Measurements from ENCODE around the gene YY2.

YY2 gene

DNA sequence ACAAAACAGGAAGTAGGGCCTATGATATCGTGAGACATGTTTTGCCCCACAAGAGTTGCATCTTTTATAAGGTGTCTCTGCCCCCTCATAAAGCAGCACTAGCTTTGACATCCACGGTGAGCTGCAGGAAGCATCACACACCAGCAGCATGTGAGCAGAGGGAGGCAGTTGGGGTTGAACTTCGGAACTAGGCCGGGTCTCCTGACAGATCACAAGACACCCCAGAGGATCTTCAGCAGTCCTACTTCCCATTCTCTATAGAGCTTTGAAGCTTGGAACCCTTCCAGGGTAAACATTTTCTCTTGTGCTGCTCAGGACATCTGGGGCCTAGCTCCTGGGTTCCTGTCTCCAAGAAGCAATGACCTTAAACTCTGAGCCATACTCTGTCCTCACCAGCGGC is 27.5 kb downstream of the YY2 start:
- Histone ChIP-seq H3K27me3 (ENCODE audit: insufficient read depth, poor library complexity, severe bottlenecking) (no peaks in the 10 kb centered on the region), H3K36me3 (ENCODE audit: low read depth) (no peaks in the 10 kb centered on the region), H3K4me1 (ENCODE audit: insufficient read depth, poor library complexity, severe bottlenecking) (no peaks in the 10 kb centered on the region), H3K27ac (ENCODE audit: poor library complexity, severe bottlenecking) (no peak overlapping the region), H3K4me3 (ENCODE audit: severe bottlenecking) (no peak overlapping the region), H3K9me3 (ENCODE audit: severe bottlenecking) (no peaks in the 10 kb centered on the region)
- ATAC-seq (ENCODE audit: low read depth) (no peak), DNase-seq (ENCODE audit: low spot score) (no peak)
- TF ChIP-seq, protein P1, sequence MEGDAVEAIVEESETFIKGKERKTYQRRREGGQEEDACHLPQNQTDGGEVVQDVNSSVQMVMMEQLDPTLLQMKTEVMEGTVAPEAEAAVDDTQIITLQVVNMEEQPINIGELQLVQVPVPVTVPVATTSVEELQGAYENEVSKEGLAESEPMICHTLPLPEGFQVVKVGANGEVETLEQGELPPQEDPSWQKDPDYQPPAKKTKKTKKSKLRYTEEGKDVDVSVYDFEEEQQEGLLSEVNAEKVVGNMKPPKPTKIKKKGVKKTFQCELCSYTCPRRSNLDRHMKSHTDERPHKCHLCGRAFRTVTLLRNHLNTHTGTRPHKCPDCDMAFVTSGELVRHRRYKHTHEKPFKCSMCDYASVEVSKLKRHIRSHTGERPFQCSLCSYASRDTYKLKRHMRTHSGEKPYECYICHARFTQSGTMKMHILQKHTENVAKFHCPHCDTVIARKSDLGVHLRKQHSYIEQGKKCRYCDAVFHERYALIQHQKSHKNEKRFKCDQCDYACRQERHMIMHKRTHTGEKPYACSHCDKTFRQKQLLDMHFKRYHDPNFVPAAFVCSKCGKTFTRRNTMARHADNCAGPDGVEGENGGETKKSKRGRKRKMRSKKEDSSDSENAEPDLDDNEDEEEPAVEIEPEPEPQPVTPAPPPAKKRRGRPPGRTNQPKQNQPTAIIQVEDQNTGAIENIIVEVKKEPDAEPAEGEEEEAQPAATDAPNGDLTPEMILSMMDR (IDR thresholded peaks at IDR 0.05; ENCODE audit: poor library complexity, severe bottlenecking) = no peak

DNA sequence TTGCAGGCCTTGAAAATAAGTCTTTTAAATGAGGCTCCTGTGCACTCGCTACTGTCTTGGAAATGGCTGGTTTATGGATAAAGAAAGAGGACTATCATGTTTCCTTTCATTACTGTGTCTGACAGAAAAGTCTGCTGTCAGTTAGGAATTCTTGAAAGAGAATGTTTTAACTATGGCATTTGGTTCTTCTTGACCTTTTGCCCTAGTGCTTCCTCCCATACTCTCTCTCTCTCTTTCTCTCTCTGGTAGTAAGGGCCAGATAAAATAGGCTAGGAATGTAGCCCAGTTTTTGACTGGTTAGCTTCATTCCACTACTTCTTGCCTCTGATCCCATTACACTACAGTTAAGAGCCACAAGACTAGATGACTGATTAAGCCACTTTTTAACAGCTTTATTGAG is 29.8 kb downstream of the YY2 start:
- DNase-seq (ENCODE audit: low spot score) (no peak), ATAC-seq (ENCODE audit: low read depth) (no peak)
- Histone ChIP-seq H3K9me3 (ENCODE audit: severe bottlenecking) (no peaks in the 10 kb centered on the region), H3K4me3 (ENCODE audit: severe bottlenecking) (no peak overlapping the region), H3K36me3 (ENCODE audit: low read depth) (no peaks in the 10 kb centered on the region), H3K4me1 (ENCODE audit: insufficient read depth, poor library complexity, severe bottlenecking) (no peaks in the 10 kb centered on the region), H3K27ac (ENCODE audit: poor library complexity, severe bottlenecking) (no peak overlapping the region), H3K27me3 (ENCODE audit: insufficient read depth, poor library complexity, severe bottlenecking) (no peaks in the 10 kb centered on the region)
- TF ChIP-seq, protein P1 (IDR thresholded peaks at IDR 0.05; ENCODE audit: poor library complexity, severe bottlenecking) = no peak

DNA sequence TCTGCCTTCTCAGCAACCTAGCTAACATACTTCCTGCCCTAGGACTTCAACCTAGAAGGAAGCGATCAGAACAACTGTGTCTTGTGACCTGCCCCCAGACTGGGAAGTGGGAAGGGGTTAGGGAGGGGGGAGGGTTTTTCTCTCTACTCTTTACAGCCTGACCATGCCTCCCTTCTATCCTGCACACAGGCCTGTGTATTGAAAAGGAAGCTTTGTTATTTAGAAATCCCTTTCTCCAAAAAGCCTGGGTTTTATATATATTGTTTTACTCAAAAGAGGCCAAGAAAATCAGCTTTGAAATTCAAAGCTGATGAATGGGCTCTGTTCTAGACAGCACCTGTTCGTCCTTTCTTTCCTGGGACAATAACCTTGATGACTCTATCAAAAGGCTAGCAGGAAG is 49.5 kb downstream of the YY2 start:
- no peaks in the 10 kb centered on the region for H3K27me3 ChIP-seq (ENCODE audit: insufficient read depth, poor library complexity, severe bottlenecking)
- H3K4me3 ChIP-seq (ENCODE audit: severe bottlenecking) = no peak overlapping the region
- no peaks in the 10 kb centered on the region for H3K9me3 ChIP-seq (ENCODE audit: severe bottlenecking)
- TF ChIP-seq, protein P1 (IDR thresholded peaks at IDR 0.05; ENCODE audit: poor library complexity, severe bottlenecking) = no peak
- no peak for ATAC-seq (ENCODE audit: low read depth)
- no peak overlapping the region for H3K27ac ChIP-seq (ENCODE audit: poor library complexity, severe bottlenecking)
- no peaks in the 10 kb centered on the region for H3K36me3 ChIP-seq (ENCODE audit: low read depth)
- no peak for DNase-seq (ENCODE audit: low spot score)
- H3K4me1 ChIP-seq (ENCODE audit: insufficient read depth, poor library complexity, severe bottlenecking) = no peaks in the 10 kb centered on the region

DNA sequence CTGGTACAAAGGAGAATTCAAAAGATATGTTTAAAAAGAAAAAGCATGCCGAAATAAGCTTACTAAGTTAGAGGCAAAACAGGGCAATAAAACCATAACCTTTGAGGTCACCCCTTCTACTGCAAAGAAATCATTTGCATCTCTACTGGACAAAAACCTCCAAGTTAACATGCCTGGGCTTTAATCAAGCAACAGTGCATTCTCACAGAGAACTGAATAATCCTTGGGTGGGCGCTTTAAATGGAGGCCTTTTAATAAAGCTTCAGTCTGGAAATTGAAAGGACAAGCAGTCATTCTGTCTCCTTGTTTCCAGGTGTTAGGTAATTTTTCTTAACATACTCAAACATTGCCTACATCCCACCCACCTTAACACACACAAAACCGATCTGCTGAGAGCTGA is 50.2 kb downstream of the YY2 start:
- ATAC-seq (ENCODE audit: low read depth) = no peak
- no peak for DNase-seq (ENCODE audit: low spot score)
- no peak overlapping the region for H3K27ac ChIP-seq (ENCODE audit: poor library complexity, severe bottlenecking)
- H3K9me3 ChIP-seq (ENCODE audit: severe bottlenecking) = no peaks in the 10 kb centered on the region
- no peaks in the 10 kb centered on the region for H3K36me3 ChIP-seq (ENCODE audit: low read depth)
- H3K4me1 ChIP-seq (ENCODE audit: insufficient read depth, poor library complexity, severe bottlenecking) = no peaks in the 10 kb centered on the region
- H3K4me3 ChIP-seq (ENCODE audit: severe bottlenecking) = no peak overlapping the region
- TF ChIP-seq, protein P1 (IDR thresholded peaks at IDR 0.05; ENCODE audit: poor library complexity, severe bottlenecking) = no peak
- H3K27me3 ChIP-seq (ENCODE audit: insufficient read depth, poor library complexity, severe bottlenecking) = no peaks in the 10 kb centered on the region

DNA sequence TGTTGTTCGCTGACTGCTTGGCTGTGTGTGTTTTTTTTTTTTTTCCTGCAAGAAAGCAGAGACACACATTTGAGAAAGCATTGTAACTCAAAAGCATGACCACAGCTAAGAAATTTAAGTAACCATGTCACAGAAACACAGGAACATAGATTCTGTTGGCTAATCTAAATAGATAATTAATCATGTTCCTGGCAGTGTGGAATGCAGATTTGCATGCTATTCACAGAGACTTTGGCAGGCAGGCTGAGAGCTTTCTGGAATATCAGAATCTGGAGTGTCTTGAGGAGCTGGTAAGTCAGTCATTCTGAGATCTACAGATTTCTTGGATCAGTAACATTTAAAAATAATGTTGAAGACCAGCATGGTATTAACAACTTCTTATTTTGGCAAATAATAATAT is 51.5 kb downstream of the YY2 start:
- no peak overlapping the region for H3K27ac ChIP-seq (ENCODE audit: poor library complexity, severe bottlenecking)
- ATAC-seq (ENCODE audit: low read depth) = no peak
- TF ChIP-seq, protein P1 (IDR thresholded peaks at IDR 0.05; ENCODE audit: poor library complexity, severe bottlenecking) = no peak

More for the DNA sequence above, 51.5 kb downstream of the YY2 start:
- H3K36me3 ChIP-seq (ENCODE audit: low read depth) = no peaks in the 10 kb centered on the region
- no peak for DNase-seq (ENCODE audit: low spot score)
- no peaks in the 10 kb centered on the region for H3K27me3 ChIP-seq (ENCODE audit: insufficient read depth, poor library complexity, severe bottlenecking)
- no peaks in the 10 kb centered on the region for H3K4me1 ChIP-seq (ENCODE audit: insufficient read depth, poor library complexity, severe bottlenecking)
- no peak overlapping the region for H3K4me3 ChIP-seq (ENCODE audit: severe bottlenecking)
- H3K9me3 ChIP-seq (ENCODE audit: severe bottlenecking) = no peaks in the 10 kb centered on the region
